ENCODE results near the gene C8B.

The C8B gene

DNA sequence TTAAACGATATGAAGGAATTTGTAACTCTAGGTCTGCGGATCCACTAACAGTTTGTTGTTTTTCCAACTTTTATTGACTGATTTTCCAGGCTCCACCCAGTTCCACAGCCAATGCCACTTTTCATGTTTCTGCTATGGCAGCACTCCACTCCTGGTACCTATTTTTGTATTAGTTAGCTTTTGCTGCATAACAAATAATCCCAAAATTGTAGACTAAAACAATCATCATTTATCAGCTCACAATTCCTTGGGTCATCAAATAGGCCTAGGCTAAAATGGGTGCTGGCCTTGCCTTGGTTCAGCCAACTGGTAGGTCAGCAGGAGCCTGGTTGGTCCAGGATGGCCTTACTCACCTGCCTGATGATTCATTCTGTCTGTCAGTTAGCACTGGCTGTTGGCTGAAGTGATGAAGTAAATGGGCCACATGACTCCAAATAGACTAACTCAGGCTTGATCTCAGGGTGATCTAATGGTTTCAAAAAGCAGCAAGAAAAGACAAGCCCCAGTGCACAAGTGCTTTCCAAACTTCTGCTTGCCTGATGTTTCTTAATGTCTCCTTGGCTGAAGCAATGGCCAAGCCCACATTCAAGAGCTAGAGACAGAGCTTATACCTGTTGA lies 3.2 kb upstream of the C8B start:
- no peak for DNase-seq

DNA sequence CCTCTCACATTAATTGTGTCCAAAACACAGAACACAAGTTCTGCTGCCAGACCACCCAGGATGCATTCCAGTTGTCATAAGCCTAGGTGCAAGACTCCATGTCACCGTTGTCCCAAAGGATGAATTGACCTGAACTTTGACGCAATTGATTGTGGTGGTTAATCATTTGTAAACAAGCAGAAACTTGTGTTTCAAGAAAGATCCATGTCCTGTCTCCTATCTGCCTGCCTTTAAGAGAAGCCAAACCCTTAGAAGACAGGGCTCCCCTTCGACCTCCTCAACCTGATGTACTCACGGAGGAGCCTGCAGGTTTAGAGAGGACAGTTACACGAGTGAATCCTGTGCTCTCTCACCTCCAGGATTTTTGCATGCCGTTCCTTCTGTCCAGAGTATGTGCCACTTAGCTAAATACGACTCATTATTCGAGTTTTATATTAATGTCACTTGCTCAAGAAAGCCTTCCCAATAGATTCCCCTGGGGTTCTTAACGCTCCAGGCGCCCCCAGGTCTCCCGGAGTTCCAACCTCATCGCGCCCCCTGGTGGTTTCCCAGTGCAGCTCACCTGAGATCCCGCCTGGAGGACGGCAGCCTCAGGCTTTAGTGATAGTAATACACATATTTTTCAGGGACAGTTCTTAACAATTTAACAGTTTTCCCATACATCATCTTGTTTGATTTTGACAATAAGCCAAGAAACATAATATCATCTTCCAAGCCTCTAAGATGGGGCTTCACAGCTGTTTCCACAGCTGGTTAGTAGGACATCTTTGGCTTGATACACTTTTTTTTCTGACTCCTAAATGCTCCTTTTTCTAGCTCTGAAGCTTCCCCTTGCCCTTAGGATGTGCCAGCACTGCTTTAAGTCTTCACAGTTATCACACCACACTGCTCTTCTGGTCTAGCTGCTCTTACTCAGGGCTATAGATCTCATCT lies 2.4 kb upstream of the C8B start:
- no peak for DNase-seq

DNA sequence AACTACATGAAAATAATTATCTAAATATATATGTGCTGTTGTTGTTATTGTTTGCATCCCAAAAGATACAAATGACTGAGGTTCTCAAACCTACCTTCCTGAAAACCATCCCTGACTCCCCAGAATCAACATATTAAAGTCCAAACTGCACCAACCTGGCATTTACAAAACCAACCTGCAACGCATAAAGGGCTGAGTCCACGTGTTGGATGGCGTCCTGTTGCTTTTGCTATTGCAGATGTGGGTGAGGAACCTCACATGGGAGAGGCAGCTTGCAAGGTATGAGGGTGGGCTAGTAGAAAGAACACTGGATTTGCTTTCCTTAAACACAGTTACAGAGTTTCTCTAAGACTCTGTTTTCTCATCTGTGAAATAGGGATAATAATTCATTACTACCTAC lies 1.5 kb upstream of the C8B start:
- no peak for DNase-seq

DNA sequence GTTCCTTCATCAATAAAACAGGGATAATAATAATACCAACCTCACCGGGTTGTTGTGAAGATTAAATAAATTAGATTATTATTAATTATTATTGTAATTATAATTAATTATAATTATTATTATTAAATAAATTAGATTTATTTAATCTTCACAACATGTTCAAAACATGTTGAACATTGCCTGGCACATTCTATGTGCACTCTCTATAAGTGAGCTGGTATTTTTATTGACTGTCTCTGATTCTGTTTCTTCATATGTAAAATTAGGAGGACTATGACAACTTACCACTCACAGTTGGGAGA lies 834 bp upstream of the C8B start:
- no peak for DNase-seq

DNA sequence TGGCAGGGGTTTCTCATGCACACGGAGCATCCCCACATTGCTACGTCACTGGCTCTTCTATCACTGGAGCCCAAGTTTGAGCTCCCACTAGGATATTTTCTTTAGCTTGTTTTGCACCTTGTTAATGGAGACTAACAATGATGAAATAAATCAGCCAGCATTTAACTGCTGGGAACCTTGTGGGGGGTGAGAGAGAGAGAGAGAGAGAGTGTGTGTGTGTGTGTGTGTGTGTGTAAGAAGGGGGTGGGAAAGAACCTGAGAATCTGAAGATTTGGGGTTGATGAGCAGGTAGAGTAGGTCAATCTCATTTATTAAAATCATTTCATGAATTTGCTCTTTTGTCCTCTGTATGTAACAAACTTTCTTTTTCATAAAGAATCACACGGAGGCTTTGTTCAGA lies 624 bp downstream of the C8B start:
- DNase-seq: no peak

DNA sequence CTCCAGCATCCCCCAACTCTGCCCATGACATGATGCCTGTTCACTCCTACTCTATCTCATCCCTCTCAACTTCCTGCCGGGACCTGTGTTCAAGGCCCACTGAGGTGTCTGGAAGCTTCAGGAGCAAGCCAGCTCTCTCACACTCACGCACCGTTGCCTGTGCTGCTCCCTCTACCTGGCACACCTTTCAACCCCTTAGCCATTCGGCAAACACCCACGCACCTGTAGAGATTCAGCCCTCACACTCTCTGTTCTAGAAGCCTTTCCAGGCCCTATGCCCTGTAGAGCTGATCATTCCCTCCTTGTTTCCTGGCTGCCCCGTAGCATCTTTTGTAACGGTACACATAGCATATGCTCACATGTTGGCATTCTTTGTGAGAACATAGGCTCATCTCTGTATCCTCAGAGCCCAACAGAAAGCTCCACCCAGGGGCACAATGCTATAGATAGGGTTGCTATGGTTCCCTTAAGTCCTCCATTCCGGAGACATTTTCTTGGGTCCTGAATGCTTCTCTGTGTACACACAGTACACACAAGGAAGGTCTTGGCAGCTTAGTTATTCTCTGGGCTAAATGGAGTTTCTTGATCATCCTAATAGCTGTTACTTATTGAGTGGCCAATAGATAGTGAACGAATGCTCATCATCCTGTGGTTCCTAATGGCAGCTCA lies 1.3 kb downstream of the C8B start:
- DNase-seq: no peak

DNA sequence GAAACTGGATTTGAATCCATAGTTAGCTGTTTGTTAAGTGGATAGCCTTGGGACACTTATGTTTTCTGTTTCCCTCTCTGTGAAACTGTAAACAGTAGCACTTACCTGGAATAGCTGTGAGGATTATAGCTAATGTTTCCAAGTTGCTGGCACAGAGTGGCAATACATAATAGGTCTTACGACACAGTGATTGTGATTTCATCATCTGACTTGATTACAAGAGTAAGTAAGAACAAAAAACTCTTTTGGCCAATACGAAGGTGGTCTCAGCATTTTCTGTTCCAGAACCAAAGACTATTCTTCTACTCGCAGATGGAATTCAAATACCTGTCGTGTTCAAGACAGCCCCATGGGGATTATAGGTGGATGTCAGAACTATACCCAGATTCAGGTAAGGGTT lies 2.1 kb downstream of the C8B start:
- no peak for DNase-seq

DNA sequence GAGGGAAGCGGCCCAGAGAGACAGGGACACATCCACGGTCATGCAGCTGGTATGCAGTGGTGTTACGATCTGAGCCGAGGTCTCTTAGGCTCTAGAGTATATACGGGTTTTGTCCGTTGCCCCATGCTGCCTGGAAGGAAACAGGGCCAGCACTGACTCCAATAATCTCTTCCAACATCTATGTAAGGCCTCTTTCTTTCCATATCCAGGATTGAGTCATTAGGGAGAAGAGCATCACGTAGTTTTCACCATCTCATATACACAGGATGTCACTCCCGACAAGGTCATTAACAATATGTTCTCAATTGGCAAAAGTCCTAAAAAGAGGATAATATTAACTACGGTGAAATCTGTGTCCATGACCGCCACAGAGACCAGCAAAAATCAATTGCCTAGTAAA lies 4.4 kb downstream of the C8B start:
- no peak for DNase-seq

DNA sequence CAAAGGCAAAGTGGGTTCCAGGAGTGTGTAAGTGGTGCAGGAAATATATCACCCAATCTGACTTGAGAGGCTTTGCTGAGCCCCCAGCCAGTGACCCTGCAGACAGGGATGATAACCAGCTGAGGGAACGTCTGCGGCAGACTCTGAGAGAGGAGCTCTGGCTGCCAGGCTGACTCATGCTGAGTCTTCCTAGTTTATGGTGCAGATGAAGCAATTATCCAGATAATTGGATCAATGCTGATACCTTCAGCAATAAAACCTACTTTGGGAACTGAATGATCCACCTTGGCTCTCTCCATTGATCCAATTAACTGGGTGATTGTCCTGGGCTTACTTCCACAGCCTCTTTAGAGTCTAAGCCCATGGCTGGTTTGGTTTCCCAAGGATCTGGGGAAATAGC lies 7.3 kb downstream of the C8B start:
- DNase-seq: no peak

DNA sequence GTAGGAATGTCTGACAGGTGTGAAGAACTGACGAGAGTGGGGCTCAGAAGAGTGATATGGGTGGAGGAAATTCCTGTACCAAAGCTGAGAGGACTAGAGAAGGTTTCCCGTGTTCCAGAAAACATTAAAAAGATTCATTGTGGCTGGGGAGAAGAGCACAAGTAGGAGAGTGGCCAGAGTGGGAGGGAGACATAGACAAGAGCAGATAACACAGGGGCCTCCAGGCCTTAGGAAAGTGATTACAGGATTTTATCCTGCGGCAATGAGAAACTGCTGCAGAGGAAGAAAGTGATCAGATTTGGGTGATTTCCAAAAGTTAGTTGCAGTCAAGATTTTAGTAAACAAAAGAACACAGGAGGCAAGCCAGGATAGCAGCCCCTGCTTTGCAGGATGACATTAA lies 7.9 kb downstream of the C8B start:
- DNase-seq: no peak

DNA sequence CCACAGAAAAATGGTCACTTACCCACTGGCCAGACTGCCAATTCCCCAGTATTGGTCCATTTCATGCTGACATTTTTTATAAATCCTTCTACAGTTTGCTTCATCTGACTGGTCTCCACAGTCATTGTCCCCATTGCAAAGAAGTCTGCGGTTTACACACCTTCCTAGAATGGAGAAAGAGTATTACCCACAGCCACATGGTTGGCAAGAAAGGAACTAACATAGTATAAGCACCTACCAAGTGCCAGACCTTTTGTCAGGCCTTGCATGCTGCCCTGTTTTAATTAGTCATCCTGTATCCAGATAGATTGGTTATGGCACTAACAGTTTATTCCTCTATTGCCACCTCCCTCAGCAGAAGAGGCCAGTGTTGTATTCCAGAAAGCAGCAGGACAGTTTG lies 11.2 kb downstream of the C8B start:
- no peak for DNase-seq

DNA sequence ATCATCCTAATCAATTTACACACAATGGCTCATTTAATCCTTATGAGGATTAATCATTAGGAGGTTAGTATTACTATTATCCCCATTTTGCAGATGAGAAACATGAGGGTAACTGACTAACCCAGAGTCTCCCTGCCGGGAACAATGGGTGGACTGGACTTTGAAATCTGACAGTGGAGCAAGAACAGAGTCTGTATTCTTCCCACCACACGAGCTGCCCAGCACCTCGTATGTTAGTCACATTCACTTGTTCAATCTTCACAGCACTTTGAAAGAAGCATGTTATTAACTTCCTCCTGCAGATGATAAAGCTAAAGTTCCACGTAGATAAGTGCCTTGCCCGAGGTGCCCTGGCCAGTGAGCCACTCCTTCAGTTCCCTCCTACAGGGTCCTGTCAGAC lies 12.4 kb downstream of the C8B start:
- DNase-seq: no peak

DNA sequence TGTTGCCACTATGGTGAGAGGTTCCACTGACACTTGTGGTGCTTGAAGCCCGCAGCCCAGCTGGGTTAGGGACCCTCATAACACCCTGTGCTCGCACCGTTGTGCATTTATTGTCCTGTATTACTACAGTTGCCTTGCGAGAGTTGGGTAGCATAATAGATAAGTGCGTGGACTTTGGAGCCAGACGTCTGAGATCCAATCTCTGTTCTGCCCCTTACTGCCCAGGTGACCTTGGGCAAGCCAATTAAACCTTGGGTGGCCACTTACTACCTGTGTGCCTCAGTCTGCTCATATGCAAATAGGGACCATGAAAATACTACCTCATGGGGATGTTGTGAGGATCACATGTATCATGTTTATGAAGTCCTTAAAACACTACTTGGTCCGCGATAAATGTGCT lies 13.3 kb downstream of the C8B start:
- no peak for DNase-seq

DNA sequence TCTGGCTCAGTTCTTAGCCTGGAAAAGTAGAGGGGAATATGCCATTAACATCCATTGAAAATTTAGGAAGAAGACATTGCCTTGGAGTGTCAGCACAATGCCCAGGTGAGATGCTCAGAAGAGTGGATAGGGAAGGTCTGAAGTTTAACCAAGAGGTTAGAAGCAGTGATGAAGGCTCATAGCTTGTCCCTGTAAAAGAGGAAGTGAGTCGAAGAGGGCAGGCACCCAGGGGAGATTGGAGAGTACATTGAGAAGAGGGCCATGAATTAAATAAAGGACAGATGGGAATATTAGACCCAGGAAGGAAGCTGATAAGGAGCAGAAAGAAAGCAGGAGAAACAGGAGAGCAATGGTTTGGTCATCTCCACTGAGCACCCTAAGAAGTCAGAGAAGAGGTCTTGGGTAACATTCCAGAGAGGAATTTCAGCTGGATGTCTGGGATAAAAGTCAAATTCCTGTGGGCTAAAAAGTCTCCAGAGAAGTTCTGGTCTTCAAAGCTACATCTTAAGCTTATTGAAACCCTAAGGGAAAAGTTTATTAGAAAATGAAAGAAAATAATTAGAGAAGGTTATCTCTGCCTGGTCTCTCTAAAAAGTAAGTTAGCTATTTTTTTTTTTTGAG lies 17.3 kb downstream of the C8B start:
- DNase-seq: no peak

DNA sequence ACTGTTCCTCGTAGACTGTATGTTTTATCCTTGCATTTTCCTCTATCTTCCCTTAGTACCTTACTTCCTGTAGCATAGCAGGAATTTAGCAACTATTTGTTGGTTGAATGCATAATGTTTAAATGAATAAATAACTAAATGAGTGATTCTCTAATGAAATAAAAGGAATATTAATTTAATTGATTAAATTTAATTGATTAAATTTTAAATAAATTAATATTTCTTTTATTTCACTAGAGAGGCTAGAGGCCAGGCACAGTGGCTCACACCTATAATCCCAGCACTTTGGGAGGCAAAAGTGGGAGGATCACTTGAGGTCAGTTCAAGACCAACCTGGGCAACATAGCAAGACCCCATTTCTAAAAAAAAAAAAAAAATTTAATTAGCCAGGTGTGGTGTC lies 25.8 kb downstream of the C8B start:
- DNase-seq: no peak

DNA sequence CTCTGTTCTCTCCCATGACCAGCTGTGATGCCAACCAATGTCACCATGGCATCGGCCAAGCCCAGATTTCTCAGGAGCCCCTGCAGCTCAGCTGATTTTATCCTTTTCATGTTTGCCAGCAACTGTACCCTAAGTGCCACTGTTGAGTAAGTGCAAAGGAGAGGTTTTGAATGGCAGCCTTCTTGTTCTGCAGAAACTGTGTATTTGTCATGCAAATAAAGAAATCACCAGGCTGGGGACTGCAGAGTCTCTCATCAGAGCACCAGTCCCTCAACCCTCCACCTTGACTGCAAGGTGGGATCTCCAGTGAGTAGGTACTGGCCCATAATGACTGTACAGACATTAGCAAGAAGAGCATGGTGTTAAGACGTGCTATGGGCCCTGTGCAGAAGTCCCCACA lies 26.6 kb downstream of the C8B start:
- DNase-seq: peak; percentile 22

DNA sequence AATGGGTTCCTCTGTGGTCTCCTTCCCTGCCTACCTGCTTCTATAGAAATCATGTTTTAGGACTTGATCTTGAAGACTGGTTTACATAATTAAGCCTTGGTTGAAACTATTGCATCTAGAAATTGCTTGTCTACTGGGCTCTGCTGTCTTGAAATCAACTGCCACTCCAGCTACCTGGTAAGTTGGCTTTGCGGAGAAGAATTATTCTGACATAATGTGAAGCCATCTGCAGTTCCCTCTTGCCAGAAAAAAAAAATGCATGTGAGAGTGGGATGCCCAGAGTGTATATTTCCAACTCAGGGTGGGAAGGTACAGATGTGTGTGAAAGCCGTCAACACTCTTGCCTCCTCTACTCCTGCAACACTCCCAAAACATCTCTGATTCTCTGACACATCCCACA lies 27.2 kb downstream of the C8B start:
- no peak for DNase-seq

DNA sequence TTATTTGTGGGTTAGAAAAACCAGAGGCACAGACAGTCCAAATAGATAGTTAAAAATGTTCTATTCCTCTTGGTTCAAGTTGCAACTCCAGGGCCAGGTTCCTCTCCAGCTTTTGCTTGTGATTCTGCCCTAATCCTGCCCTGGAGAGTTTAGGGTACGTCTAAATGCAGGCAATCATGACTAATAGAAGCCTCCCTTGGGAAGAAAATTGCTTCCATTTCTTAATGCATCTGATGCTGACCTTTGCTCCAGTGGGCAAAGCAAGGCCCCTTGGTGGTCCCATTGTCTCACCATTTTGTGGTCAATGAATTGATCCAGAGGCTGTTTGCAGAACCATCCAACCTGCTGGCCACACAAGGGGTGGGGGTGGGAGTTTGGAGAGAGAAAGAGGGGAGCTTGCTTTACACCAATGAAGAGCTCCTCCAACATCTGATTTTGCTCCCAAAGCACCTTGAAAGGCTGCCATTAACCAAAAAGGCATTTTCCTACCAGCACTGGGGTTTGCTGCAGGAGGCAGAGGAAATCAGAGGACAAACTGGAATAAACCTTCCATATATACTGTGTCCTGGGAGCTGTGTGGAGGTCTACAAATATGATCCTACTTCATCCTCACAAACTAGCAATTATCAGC lies 31.3 kb downstream of the C8B start:
- DNase-seq: no peak

DNA sequence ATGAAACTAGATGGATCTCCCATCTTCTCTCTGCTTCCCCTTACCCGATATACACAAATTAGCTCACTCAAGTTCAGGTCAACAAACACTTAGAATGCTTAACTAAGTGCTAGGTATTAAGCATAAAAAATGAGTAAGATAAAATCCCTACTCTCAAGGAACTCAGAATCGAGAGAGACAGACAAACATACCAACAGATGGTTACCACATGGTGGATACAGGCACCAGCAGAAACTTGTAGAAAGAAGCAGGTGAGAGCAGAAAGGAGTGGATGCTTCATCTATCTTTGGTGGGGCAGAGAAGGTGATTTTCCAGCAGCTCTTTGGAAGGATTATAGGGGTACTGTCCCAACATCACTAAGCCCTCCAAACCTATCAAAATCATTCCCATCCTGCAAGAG lies 32.2 kb downstream of the C8B start:
- DNase-seq: no peak

DNA sequence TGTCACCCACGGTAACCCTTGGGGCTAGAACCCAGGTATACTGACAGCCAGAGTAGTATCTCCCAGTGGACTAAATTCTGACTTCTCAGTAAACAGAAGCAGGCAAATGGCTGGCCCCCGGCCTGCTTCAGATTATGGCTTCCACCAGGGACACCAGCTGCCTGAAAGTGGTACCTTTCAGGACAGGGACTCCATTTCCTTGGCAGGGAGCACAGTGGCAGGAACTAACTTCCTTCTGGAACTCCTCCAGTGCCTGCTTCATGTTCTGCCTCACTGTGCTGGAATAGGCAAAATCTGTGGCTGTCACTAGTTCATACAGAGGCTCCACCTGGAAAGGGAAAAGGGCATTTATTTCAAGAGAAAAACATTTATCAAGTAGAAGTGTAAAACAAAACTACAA lies 32.7 kb downstream of the C8B start:
- no peak for DNase-seq

DNA sequence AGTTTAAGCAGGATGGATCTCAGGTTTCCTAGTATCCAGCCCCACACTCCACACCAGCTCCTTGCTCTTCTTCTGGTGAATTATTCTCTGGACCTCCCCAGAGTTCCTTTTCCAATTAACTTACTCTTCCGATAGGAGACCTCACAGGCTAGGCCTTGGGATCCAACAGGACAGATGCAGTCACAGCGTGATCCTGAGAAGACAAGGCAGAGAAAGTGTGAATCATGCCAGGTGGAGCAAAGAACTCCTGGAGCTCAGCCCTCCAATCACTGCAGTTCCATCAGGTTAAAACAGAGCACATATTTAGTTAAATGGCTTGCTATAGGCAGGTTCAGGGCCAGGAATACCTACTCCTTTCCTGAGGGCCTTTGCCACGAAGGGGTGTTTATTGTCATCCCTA lies 34.1 kb downstream of the C8B start:
- DNase-seq: no peak

DNA sequence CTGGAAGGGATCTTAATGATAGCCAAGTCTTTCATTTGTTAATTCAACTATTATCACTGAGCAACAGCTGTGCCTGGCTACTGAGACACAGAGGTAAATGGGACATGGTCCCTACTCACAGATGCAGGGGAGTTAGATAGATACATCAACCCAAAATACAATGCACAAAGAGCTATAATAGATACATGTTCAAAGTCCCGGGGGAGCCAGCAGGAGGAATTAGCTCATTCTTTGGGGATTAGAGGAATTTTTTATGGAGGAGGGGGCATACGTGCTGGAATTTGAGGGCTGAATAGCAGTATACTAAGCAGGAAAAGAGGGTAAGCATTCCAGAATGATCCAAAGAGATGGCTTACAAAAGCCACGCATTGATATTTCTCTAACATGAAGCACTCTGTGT lies 34.6 kb downstream of the C8B start:
- DNase-seq: no peak

DNA sequence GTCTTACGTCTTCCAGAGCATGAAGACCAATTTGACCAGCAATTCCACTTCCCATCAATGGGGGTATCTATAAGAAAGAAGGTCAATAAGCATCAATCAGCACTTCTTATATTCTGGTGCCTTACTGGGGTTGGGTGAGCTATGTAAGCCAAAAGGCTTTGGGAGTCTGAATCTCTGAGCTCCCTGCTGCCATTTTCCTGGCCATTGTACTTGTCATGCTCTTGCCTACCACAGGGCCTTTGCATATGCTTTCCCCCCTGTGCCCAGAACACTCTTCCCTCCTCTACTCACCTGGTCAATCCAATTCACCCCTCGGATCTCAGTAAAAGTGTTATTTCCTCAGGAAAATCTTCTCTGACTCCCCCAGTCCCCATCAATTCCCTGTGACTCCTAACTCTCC lies 36.3 kb downstream of the C8B start:
- DNase-seq: no peak

DNA sequence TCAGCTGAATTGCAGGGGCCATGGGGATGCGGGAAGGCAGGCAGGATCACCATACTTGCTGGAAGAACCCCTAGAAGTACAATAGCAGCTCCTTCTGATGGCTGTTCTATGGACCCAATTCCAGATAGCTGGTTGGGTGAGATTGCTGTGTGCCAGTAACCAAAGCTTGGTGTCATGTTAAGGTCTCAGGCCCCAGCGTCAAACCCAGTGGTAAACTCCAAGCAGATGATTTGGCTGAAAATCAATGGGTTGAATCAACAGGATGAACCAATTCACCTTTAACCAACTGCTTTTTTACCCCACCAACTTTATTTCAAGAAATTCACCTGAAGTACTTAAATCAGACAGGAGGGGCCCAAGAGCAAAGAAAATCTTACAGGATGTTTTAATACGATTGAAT lies 37.8 kb downstream of the C8B start:
- DNase-seq: no peak

Data from NCI-H526 treated with DMSO at 0.1 percent for 48 hours (cell line).